A172 (cell line): ENCODE data around the gene OR14A16. TPM values are rescaled to one million over a fixed set of nuclear protein-coding genes. Genes with fewer than 3 reads are reported as not detected.

Experiments used
- DNase-seq: peaks from one replicate; pipeline ENCODE4 v3.0.0-alpha.2; 2015; ENCODE audit warnings: low spot score
- total RNA-seq: library from RNA; depleted of rRNA; stranded (reverse); fragments of >200 nt; shearing (Covaris generic); gene quantifications from 2 replicates; pipeline ENCODE4 v1.2.3, GENCODE V29; 2014; rRNA removed

The OR14A16 gene
- total RNA-seq, 1 experiment from 2014 or later = not detected

GRCh38 chr1:247769603-247770002 is 54.3 kb downstream of the OR14A16 start:
- no peak for DNase-seq

Other genes with a start within 250 kb of the OR14A16 start
- not detected in 2 replicates for gene OR2G2, start 235.8 kb downstream of the OR14A16 start, total RNA-seq
- gene OR2G3, start 218.5 kb downstream of the OR14A16 start, total RNA-seq = not detected in 2 replicates
- gene OR13G1, start 144.4 kb downstream of the OR14A16 start, total RNA-seq = not detected in 2 replicates
- not detected in 2 replicates for gene OR6F1, start 107.5 kb downstream of the OR14A16 start, total RNA-seq
- gene OR14K1, start 85.5 kb downstream of the OR14A16 start, total RNA-seq = not detected in 2 replicates
- not detected in 2 replicates for gene OR14A2, start 76.0 kb downstream of the OR14A16 start, total RNA-seq
- gene OR1C1, start 63.6 kb downstream of the OR14A16 start, total RNA-seq = not detected in 2 replicates
- not detected in 2 replicates for gene OR11L1, start 17.8 kb upstream of the OR14A16 start, total RNA-seq
- not detected in 2 replicates for gene TRIM58, start 33.1 kb upstream of the OR14A16 start, total RNA-seq
- not detected in 2 replicates for gene OR2W3, start 71.5 kb upstream of the OR14A16 start, total RNA-seq
- not detected in 2 replicates for gene OR2T8, start 96.1 kb upstream of the OR14A16 start, total RNA-seq
- not detected in 2 replicates for gene OR2AJ1, start 100.8 kb upstream of the OR14A16 start, total RNA-seq
- gene OR2L8, start 124.7 kb upstream of the OR14A16 start, total RNA-seq = not detected in 2 replicates
- not detected in 2 replicates for gene OR2AK2, start 141.1 kb upstream of the OR14A16 start, total RNA-seq
- not detected in 2 replicates for gene OR2L5, start 189.5 kb upstream of the OR14A16 start, total RNA-seq
- not detected in 2 replicates for gene OR2L2, start 206.0 kb upstream of the OR14A16 start, total RNA-seq
- gene OR2L3, start 222.7 kb upstream of the OR14A16 start, total RNA-seq = not detected in 2 replicates